H9 (cell line): ENCODE results near the gene CFAP107. TPM values are rescaled to one million over a fixed set of nuclear protein-coding genes. Genes with fewer than 3 reads are reported as not detected.

Experiments
- DNase-seq: peaks from one replicate; pipeline ENCODE4 v3.0.0-alpha.2; 2017
- H2AFZ ChIP-seq: one replicate; pipeline ENCODE4 v1.6.1; 2013; ENCODE audit warnings: mild to moderate bottlenecking, low read length, control low read depth, moderate library complexity
- H2AK5ac ChIP-seq: 2 replicates; pipeline ENCODE4 v1.6.1; 2013; ENCODE audit warnings: low read length, control low read depth, mixed read lengths; ENCODE audit not compliant: insufficient read length
- H2BK120ac ChIP-seq: one replicate; pipeline ENCODE4 v1.6.1; 2013; ENCODE audit warnings: low read depth, mild to moderate bottlenecking, low read length, control low read depth, inconsistent platforms; ENCODE audit not compliant: poor library complexity, severe bottlenecking
- H2BK12ac ChIP-seq: 2 replicates; pipeline ENCODE4 v1.6.1; 2013; ENCODE audit warnings: low read length, control low read depth, mixed read lengths, low read depth; ENCODE audit not compliant: insufficient read length
- H2BK15ac ChIP-seq: 2 replicates; pipeline ENCODE4 v1.6.1; 2013; ENCODE audit warnings: low read depth, low read length, control low read depth
- H2BK20ac ChIP-seq: one replicate; pipeline ENCODE4 v1.6.1; 2013; ENCODE audit warnings: low read depth, mild to moderate bottlenecking, low read length, control low read depth, inconsistent platforms; ENCODE audit not compliant: poor library complexity, severe bottlenecking
- H2BK5ac ChIP-seq: 2 replicates; pipeline ENCODE4 v1.6.1; 2013; ENCODE audit warnings: low read length, control low read depth, mixed read lengths; ENCODE audit not compliant: insufficient read length
- H3K14ac ChIP-seq: 2 replicates; pipeline ENCODE4 v1.6.1; 2013; ENCODE audit warnings: low read length, control low read depth; ENCODE audit not compliant: insufficient read depth
- H3K18ac ChIP-seq: 2 replicates; pipeline ENCODE4 v1.6.1; 2013; ENCODE audit warnings: low read depth, mild to moderate bottlenecking, mixed read lengths, low read length, control low read depth; ENCODE audit not compliant: insufficient read length
- H3K23ac ChIP-seq: 2 replicates; pipeline ENCODE4 v1.6.1; 2013; ENCODE audit warnings: low read length, control low read depth, mixed read lengths, low read depth; ENCODE audit not compliant: insufficient read length
- H3K23me2 ChIP-seq: 2 replicates; pipeline ENCODE4 v1.6.1; 2013; ENCODE audit warnings: low read depth, mild to moderate bottlenecking, mixed read lengths, low read length, control low read depth; ENCODE audit not compliant: insufficient read length, poor library complexity, severe bottlenecking
- H3K27ac ChIP-seq: 2 replicates; pipeline ENCODE4 v1.5.1; 2013; ENCODE audit warnings: low read length, control low read depth, mixed read lengths, low read depth; ENCODE audit not compliant: insufficient read length
- H3K27me3 ChIP-seq: 2 replicates; pipeline ENCODE4 v1.6.1; 2013; ENCODE audit warnings: low read length, control low read depth, inconsistent platforms; ENCODE audit not compliant: insufficient read depth
- H3K4ac ChIP-seq: 2 replicates; pipeline ENCODE4 v1.6.1; 2013; ENCODE audit warnings: low read depth, mild to moderate bottlenecking, control low read depth, inconsistent platforms, low read length, moderate library complexity
- H3K4me1 ChIP-seq: 2 replicates; pipeline ENCODE4 v1.6.1; 2013; ENCODE audit warnings: low read length, control low read depth, inconsistent platforms; ENCODE audit not compliant: insufficient read depth
- H3K4me2 ChIP-seq: 2 replicates; pipeline ENCODE4 v1.6.1; 2013; ENCODE audit warnings: low read length, control low read depth, mixed read lengths; ENCODE audit not compliant: insufficient read length, insufficient read depth
- H3K56ac ChIP-seq: 2 replicates; pipeline ENCODE4 v1.6.1; 2013; ENCODE audit warnings: low read depth, mild to moderate bottlenecking, mixed read lengths, low read length, control low read depth; ENCODE audit not compliant: insufficient read length
- H3K79me1 ChIP-seq: 2 replicates; pipeline ENCODE4 v1.6.1; 2013; ENCODE audit warnings: low read depth, mild to moderate bottlenecking, moderate library complexity, low read length, control low read depth, inconsistent platforms; ENCODE audit not compliant: insufficient read depth, poor library complexity, severe bottlenecking
- H3K79me2 ChIP-seq: 2 replicates; pipeline ENCODE4 v1.6.1; 2013; ENCODE audit warnings: low read length, control low read depth, inconsistent platforms; ENCODE audit not compliant: insufficient read depth
- H3K9ac ChIP-seq: 2 replicates; pipeline ENCODE4 v1.6.1; 2013; ENCODE audit warnings: low read length, control low read depth, mixed read lengths; ENCODE audit not compliant: insufficient read length; ENCODE audit errors: extremely low read depth
- H3K9me3 ChIP-seq: one replicate; pipeline ENCODE4 v1.6.1; 2013; ENCODE audit warnings: low read depth, low read length, inconsistent platforms; ENCODE audit not compliant: control insufficient read depth
- H3T11ph ChIP-seq: one replicate; pipeline ENCODE4 v1.6.1; 2013; ENCODE audit warnings: mild to moderate bottlenecking, low read length, control low read depth, inconsistent platforms
- H4K20me1 ChIP-seq: one replicate; pipeline ENCODE4 v1.6.1; 2013; ENCODE audit not compliant: control insufficient read depth, insufficient read length, insufficient read depth
- H4K5ac ChIP-seq: 2 replicates; pipeline ENCODE4 v1.6.1; 2013; ENCODE audit warnings: low read depth, mild to moderate bottlenecking, mixed read lengths, low read length, control low read depth; ENCODE audit not compliant: insufficient read length
- H4K8ac ChIP-seq: replicated peaks from 2 replicates; pipeline ENCODE4 v1.6.1; 2013; ENCODE audit warnings: low read length, control low read depth, mixed read lengths, low read depth; ENCODE audit not compliant: insufficient read length
- H4K91ac ChIP-seq: 2 replicates; pipeline ENCODE4 v1.6.1; 2013; ENCODE audit warnings: low read depth, mild to moderate bottlenecking, moderate library complexity, mixed read lengths, low read length, control low read depth; ENCODE audit not compliant: insufficient read length
- H3K27ac Mint-ChIP-seq, 3 experiments: 2 replicates in 2 of 3; 3 replicates in 1 of 3; pipeline ENCODE4 v1.8.0; 2020 to 2021; ENCODE audit warnings: mixed read lengths in 3 of 3, mild to moderate bottlenecking in 1 of 3, moderate library complexity in 1 of 3
- H3K27me3 Mint-ChIP-seq: 2 replicates; pipeline ENCODE4 v1.8.0; 2021; ENCODE audit warnings: low read depth, mild to moderate bottlenecking, moderate library complexity, mixed read lengths
- H3K36me3 Mint-ChIP-seq, 3 experiments: 2 replicates in 2 of 3; 3 replicates in 1 of 3; pipeline ENCODE4 v1.8.0; 2020 to 2021; ENCODE audit warnings: low read depth in 3 of 3, mixed read lengths in 3 of 3; ENCODE audit not compliant: insufficient read depth in 1 of 3
- H3K4me1 Mint-ChIP-seq, 2 experiments: 2 replicates each; pipeline ENCODE4 v1.8.0; 2020; ENCODE audit warnings: mixed read lengths in 2 of 2
- H3K4me3 Mint-ChIP-seq, 2 experiments: 2 replicates in 1 of 2; 3 replicates in 1 of 2; pipeline ENCODE4 v1.8.0; 2020 to 2021; ENCODE audit warnings: mild to moderate bottlenecking in 2 of 2, mixed read lengths in 2 of 2, moderate library complexity in 1 of 2
- H3K9me3 Mint-ChIP-seq, 2 experiments: 2 replicates in 1 of 2; 3 replicates in 1 of 2; pipeline ENCODE4 v1.8.0; 2020; ENCODE audit warnings: mild to moderate bottlenecking in 2 of 2, mixed read lengths in 2 of 2, moderate library complexity in 1 of 2
- WGBS: extraction: QIAGEN DNeasy Blood & Tissue Kit; methylation state at CpG from one replicate; pipeline ENCODE4 v1.1.7; 2013; ENCODE audit warnings: missing lambda C conversion rate, low lambda C conversion rate, mixed read lengths; ENCODE audit not compliant: insufficient read length; ENCODE audit errors: extremely low coverage; 5-methylcytosine and 5-hydroxymethylcytosine counted together
- total RNA-seq: library from RNA; stranded (reverse); gene quantifications from 2 replicates; pipeline ENCODE4 v1.2.1, GENCODE V29; 2021
- TF ChIP-seq, protein P1 (sequence below): fragments of 200-600 bp; sonication (generic); conservative IDR thresholded peaks from 3 replicates; pipeline ENCODE4 v1.8.0; 2021; ENCODE audit warnings: antibody characterized with exemption, mild to moderate bottlenecking

Gene CFAP107
- total RNA-seq, 1 experiment from 2014 or later, result not detected

DNA sequence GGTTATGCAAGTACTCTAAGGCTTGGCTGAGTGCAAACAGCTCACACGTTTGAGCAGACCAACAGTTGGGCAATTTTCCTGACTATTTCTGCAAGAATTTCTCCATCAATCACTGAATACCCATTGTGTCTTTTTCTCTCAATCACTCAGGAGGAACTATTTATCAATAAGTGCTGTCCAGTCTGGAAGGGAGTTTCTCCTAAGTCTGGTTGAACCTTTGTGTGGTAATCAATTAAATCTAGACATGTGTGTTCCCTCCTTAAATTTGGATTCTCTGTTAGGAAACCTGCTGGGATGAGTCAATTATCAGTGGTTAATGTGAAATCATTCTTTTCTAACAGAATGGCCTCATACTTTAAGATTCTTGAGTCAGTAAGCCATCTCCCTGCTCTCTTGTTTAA lies 36.9 kb upstream of the CFAP107 start:
- no peak overlapping the region for H3T11ph ChIP-seq
- H3K18ac ChIP-seq, result no peak overlapping the region
- no peak overlapping the region for H2BK15ac ChIP-seq
- H3K27me3 Mint-ChIP-seq, result no peaks in the 10 kb centered on the region; the same call in 1 of the 2 replicates
- no peak overlapping the region for H2BK120ac ChIP-seq
- H2AFZ ChIP-seq, result no peak overlapping the region
- peaks cover 5% of the 10 kb centered on the region; the same call in 1 of the 2 replicates for H3K4me1 ChIP-seq
- no peak overlapping the region for H2AK5ac ChIP-seq
- H3K27ac ChIP-seq, result no peak overlapping the region
- H3K14ac ChIP-seq, result no peak overlapping the region
- no peak overlapping the region for H3K4me2 ChIP-seq
- no peak overlapping the region for H3K56ac ChIP-seq
- no peak overlapping the region for H2BK5ac ChIP-seq
- no peaks in the 10 kb centered on the region for H3K79me1 ChIP-seq
- WGBS, result no CpG with 5 or more reads among the region's 1 CpG
- no peak overlapping the region for H2BK20ac ChIP-seq
- no peak overlapping the region for H3K27ac Mint-ChIP-seq
- H4K5ac ChIP-seq, result no peak overlapping the region
- TF ChIP-seq, protein P1, sequence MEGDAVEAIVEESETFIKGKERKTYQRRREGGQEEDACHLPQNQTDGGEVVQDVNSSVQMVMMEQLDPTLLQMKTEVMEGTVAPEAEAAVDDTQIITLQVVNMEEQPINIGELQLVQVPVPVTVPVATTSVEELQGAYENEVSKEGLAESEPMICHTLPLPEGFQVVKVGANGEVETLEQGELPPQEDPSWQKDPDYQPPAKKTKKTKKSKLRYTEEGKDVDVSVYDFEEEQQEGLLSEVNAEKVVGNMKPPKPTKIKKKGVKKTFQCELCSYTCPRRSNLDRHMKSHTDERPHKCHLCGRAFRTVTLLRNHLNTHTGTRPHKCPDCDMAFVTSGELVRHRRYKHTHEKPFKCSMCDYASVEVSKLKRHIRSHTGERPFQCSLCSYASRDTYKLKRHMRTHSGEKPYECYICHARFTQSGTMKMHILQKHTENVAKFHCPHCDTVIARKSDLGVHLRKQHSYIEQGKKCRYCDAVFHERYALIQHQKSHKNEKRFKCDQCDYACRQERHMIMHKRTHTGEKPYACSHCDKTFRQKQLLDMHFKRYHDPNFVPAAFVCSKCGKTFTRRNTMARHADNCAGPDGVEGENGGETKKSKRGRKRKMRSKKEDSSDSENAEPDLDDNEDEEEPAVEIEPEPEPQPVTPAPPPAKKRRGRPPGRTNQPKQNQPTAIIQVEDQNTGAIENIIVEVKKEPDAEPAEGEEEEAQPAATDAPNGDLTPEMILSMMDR, result no peak
- no peak overlapping the region for H4K91ac ChIP-seq
- peaks cover 4% of the 10 kb centered on the region for H3K9me3 ChIP-seq
- H3K36me3 Mint-ChIP-seq, result peaks cover 0 to 3% (median under 1%) of the 10 kb centered on the region in 3 experiments; a peak in 4 of 7 replicates
- H3K4me3 Mint-ChIP-seq, result no peak overlapping the region
- H3K23me2 ChIP-seq, result no peaks in the 10 kb centered on the region
- H4K8ac ChIP-seq, result no peak overlapping the region
- H3K4ac ChIP-seq, result no peak overlapping the region
- no peak overlapping the region for H3K23ac ChIP-seq
- H3K4me1 Mint-ChIP-seq, result peaks cover 26 to 28% of the 10 kb centered on the region in 2 experiments
- no peaks in the 10 kb centered on the region for H3K27me3 ChIP-seq
- DNase-seq, result no peak
- no peak overlapping the region for H2BK12ac ChIP-seq
- peaks cover 1% of the 10 kb centered on the region in 2 experiments; a peak in 4 of 5 replicates for H3K9me3 Mint-ChIP-seq
- H3K9ac ChIP-seq, result no peak overlapping the region
- H3K79me2 ChIP-seq, result no peaks in the 10 kb centered on the region
- H4K20me1 ChIP-seq, result no peaks in the 10 kb centered on the region
